Activated CD8-positive, alpha-beta memory T cell treated with anti-CD3 and anti-CD28 coated beads, Interleukin-2, amount 50 U/mL, for 1 hour (primary cell): ENCODE measurements around the gene FAXDC2.
"Not testable (repeated sequence)": the region's sequence is repeated elsewhere in the genome, so short reads cannot be mapped to it uniquely, and the experiment has no call there.

Experiments
- DNase-seq: peaks from one replicate; pipeline ENCODE4 v3.0.0-alpha.2; 2020; ENCODE audit errors: extremely low read depth

FAXDC2 gene

DNA sequence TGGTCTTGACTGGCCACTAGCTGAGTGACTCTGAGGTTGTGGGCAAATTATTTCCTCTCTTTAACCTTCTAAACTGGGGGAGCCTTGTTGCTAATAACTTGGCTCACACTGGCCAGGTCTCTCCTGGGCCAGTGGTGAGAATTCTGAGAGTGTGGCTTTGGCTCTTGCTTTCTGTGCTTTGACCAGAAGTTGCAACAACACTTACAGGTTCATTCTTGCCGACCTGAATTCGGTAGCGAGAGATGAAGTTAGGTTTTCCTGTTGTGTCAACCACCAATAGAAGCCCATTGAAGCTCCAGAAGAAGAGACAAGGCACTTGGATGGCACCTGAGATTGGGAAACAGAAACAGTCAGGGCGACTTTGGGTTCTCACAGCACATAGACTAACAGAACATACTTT, 19.8 kb downstream of the FAXDC2 start:
- DNase-seq: no peak

- DNase-seq: no peak
Observed at GRCh38 chr5:154830219-154830595, 20.2 kb downstream of the FAXDC2 start.

DNA sequence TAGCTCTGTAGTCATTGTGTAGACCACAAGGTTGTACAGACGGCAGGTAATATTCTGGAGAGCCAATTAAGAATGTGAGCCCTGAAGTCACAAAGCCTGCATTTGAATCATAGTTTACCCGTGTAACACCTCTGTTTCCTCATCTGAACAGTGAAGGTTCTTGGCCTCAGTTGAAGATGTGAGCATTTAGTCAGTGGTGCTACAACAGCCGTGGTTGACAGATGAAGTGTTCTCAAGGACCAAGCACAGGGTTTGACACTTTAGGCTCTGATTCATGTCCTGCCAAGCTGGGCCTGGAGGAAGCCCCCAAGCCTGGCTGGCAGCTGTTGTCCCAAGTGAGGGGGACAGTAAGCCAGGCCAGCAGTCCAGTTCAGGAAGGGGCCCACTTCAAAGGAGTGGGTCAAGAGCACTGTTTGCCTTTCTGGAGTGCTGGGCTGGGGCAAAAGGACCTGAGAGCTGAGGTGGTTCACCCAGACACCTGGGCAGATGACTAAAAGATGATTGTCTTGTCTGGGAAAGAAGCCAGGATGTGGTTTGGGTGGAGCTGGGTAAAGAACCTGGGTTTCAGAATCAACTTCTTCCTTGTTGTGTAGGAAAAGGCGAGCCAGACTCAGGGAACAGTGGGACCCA, 20.7 kb downstream of the FAXDC2 start:
- DNase-seq: no peak

DNA sequence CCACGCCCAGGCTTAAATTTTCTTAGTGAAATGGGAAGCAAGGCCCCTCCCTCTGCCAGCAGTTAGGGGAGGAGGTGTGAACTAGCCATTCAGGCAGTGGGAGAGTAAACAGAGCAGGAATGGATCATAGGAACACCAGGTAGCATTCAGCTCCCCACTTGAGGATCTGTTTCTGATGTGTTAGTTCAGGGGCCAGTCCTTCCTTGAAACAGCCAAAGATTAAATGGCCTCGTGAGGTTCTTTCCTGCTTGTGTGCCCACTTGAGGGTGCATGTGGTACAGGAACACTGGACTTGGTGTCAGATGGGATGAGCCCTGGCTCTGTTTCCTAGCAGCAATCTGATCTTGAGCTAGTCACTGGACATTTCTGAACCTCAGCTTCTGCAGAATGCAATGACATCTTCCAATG, 21.2 kb downstream of the FAXDC2 start:
- no peak for DNase-seq

DNA sequence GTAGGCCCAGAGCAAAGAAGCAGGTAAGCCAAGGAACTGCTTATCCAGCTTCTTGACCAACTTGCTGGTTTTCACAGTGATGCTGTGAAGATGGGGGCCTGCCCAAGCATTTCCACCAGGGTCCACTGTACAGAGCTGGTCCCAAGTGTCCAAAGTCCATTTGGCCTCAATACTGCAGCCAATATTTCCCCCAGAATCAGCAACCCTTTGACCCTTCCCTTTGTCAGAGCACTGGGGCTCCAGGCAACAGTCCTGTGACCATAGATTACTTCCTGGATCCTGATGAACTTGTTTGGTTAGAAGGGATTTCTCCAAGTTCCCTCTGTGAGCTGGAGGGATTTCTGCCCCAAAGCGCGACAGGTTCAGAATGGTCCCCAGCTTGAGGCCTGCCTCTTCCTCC, 26.3 kb downstream of the FAXDC2 start:
- no peak for DNase-seq

DNA sequence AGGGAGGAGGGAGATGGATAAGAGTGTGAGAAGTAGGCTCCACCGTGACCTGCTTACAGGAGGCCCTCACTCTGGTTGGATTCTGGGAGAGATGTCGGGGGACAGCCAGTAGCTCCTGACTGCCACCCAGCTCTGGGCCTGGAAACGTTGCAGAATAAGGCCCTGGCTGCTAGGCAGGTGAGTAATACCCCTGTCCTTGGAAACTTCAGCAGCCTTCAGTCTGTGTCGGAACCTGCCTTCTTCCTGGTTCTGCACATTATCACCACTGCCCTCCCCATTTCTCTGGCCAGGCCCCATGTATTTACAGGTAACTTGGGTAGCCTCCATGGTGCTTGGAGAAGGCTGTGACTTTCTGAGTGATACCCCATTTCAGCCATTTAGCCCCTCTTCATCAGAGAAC, 26.8 kb downstream of the FAXDC2 start:
- no peak for DNase-seq

- DNase-seq: not testable (repeated sequence)
Observed at GRCh38 chr5:154822896-154823295, 27.5 kb downstream of the FAXDC2 start.

DNA sequence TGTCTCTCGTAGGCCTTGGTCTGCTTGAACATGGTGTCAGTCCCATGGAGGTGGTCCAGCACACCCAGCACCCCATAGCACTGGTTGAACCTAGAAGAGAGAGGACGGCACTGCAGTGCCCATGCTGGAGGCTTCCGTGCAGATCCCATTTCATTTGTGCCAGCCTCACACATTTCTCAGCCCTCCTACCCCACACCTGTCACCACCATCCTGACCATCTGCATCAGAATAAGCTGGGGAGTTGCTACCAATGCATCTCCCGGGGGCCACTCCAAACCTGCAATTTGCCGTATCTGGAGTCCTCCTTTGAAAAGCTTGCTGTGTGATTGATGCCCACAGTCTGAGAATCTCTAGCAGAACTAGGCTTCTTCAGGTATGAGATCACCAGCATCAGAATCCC, 30.0 kb downstream of the FAXDC2 start:
- DNase-seq: no peak

GRCh38 chr5:154819546-154819945, 30.9 kb downstream of the FAXDC2 start:
- DNase-seq: no peak

GRCh38 chr5:154818471-154819116, 31.8 kb downstream of the FAXDC2 start:
- DNase-seq: no peak

DNA sequence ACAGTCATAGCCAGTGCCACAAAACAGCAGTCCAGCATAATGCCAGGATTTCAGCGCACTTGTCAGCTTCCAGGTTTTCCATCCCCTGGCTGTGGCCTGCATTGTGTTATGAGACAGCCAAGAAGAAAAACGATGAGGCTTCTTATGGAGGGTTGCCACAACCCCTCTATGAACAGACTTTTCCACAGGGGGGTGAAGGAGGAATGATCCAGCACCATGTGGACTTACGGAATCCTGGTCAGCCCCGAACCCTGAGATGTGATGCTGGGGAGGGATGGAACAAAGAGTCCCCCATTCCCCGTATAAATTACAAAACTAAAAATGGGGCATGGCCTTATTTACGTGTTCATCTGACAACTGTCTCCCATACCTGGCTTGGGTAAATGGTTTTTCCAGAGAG, 32.6 kb downstream of the FAXDC2 start:
- DNase-seq: no peak

- DNase-seq: no peak
Observed at GRCh38 chr5:154816891-154817492, 33.4 kb downstream of the FAXDC2 start.

DNA sequence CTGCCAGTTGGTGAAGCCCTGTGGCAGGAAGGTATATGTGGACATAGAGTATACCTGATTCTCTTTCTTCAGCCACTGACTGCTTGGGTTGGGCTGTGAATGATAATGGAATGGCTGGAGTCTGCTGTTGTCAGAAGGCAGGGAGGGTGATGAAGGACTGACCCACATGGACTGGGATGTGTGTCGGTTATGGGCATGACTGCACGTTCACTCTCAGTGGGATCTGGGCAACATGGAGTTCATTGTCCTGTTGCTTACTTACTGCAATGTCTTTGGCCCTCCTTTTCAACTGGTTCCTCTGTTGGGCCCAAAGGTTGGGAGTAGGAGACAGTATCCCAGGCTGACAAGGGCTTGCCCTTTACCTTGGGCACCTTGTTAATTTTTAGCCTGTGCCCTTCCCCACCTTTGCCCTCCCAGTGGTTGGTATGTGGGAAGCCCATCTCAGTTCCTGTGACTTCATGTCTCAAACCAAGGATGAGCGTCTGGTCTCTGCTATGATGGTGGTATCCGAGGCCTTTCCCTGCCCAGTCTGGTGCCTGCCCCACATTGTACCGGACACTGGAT, 34.6 kb downstream of the FAXDC2 start:
- DNase-seq: no peak

DNA sequence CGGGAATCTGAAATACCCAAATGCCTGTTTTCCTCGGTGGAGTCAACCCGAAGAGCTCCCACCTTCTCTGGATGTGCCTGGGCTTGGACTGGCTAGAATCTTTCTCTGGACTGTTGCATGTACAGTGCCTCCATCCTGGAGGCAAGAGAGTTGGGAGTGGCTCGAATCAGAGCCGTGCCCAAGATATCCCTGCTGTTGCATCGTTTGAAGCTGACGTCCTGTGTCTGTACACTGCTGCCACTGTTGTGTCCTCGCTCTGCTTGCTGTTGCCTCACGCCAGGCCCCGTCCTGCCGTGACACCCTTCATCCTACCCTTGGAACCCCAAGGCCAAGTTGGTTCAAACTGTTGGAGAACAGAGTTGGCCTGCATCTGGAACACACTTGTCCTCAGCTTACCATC, 35.4 kb downstream of the FAXDC2 start:
- no peak for DNase-seq

GRCh38 chr5:154813736-154814135, 36.7 kb downstream of the FAXDC2 start:
- DNase-seq: peak; percentile 27

DNA sequence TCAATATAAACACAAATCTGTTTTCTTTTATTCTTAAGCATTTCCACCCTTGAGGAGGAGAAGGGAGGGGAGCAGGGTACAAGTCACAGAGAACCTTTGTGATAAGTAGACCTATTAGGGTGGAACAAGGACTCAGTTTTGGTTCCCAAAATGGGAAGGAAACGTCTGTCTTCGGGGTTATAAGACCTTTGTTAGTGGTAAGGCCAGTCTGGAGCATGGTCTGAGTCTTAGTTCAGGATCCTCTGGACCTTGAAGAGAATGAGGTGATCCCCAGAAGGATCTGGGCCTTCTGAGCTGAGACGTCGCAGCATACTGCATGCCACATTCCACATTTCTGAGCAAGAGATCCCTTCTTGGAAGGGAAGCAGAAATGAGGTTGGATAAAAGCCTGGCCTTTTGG, 37.2 kb downstream of the FAXDC2 start:
- DNase-seq: no peak

DNA sequence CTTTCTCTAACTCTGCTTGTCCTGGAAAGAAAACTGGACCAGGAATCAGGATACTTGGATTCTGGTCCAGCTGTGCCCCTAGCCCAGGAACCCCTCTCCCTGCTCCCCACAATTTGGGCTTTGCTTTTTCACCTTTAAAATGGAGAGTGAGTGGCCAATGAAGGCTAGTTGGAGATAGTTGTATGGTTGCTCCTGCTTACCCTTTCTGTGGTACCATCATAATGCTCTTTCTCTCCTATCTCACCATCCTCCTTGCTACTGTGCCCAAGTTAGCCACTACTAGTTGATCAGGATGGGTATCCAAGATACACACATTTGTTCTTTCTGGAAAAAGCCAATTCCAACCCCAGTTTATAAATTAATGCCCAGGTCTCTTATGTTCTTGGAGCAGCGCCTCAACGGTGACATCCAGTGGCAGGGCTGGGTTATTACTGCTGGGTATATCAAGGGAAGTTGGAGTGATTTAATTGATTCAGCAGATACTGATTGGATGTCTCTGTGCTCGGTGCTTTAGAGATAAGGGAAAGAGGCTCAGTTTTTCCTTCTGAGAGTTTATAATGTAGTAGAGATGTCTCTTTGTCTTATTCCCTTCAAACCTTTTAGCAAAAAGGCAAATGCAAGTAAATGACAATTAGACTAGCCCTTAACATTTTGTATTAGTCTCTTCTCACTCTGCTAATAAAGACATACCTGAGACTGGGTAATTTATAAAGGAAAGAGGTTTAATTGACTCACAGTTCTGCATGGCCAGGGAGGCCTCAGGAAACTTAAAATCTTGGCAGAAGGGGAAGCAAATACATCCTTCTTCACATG, 38.5 kb downstream of the FAXDC2 start:
- DNase-seq: peak; percentile 30

GRCh38 chr5:154811239-154811638, 39.2 kb downstream of the FAXDC2 start:
- DNase-seq: no peak

DNA sequence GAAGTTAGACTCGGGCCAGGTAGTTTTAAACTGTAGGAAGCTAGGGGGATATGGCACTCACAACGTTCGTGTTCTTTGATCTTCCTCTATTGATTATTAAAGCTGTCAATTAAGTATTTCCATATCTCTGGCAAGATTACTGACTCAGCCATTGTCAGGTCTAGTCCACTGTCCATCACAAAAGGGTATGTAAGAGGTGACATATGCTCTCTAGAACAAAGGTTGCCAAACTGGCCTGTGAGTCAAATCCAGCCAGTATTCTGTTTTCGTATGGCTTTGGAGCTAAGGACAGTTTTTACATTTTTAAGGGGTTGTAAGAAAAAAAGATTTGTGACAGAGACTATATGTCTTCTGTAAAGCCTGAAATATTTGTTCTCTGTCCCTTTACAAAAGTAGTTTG, 44.2 kb downstream of the FAXDC2 start:
- DNase-seq: no peak

- no peak for DNase-seq
Observed at GRCh38 chr5:154802050-154802449, 48.4 kb downstream of the FAXDC2 start.

DNA sequence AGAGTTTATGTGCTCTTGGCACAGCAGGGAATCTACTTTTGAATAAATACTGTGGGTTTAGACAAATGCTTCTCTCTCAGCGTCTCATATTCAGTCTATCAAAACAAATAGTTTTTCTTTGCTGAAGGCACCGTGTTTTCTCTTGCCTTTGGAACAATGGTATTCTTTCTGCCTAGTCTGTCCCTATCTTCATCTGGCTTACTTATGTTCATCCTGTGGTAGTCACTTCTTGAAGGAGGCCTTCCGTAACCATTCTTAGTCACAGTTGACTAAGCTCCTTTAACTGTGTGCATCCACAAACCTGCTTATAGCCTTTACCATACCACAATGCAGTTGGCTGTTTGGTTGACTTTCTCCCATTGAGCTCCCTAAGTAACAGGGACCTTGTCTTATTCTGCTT, 49.3 kb downstream of the FAXDC2 start:
- DNase-seq: no peak

- no peak for DNase-seq
Observed at GRCh38 chr5:154800582-154800981, 49.8 kb downstream of the FAXDC2 start.
